Calu3 (cell line): ENCODE measurements around the gene RALGPS1. TPM values are rescaled to one million over a fixed set of nuclear protein-coding genes. Genes with fewer than 3 reads are reported as not detected.

Experiments
- BruUV-seq: library from RNA; stranded (reverse); fragments of 400-500 nt; replicated peaks from 2 replicates; lab custom pipeline; 2021; lab: Mats Ljungman, UMichigan
- CTCF ChIA-PET: fragments of 300-600 bp; sonication (Branson Sonifier 250); formaldehyde crosslinking; loops from one replicate; lab custom pipeline; 2022; ENCODE audit warnings: antibody characterized with exemption; lab: Charles Lee
- DNase-seq: peaks from one replicate; pipeline ENCODE4 v3.0.0; 2022
- H3K27ac Mint-ChIP-seq: one replicate; pipeline ENCODE4 v1.8.0; 2022; ENCODE audit warnings: mixed read lengths; ENCODE audit not compliant: unreplicated experiment
- H3K27me3 Mint-ChIP-seq: one replicate; pipeline ENCODE4 v1.8.0; 2022; ENCODE audit warnings: mixed read lengths; ENCODE audit not compliant: unreplicated experiment
- H3K36me3 Mint-ChIP-seq: one replicate; pipeline ENCODE4 v1.8.0; 2022; ENCODE audit warnings: mild to moderate bottlenecking, moderate library complexity, mixed read lengths; ENCODE audit not compliant: insufficient read depth, unreplicated experiment
- H3K4me1 Mint-ChIP-seq: one replicate; pipeline ENCODE4 v1.8.0; 2022; ENCODE audit warnings: mild to moderate bottlenecking, low read depth, mixed read lengths; ENCODE audit not compliant: unreplicated experiment
- H3K4me3 Mint-ChIP-seq: one replicate; pipeline ENCODE4 v1.8.0; 2022; ENCODE audit warnings: mild to moderate bottlenecking, low read depth, moderate library complexity, mixed read lengths; ENCODE audit not compliant: unreplicated experiment
- H3K9me3 Mint-ChIP-seq: one replicate; pipeline ENCODE4 v1.8.0; 2022; ENCODE audit warnings: low read depth, mixed read lengths; ENCODE audit not compliant: unreplicated experiment
- CTCF ChIP-seq: fragments of 200-600 bp; IDR thresholded peaks from one replicate; pipeline ENCODE4 v1.8.0; 2022; ENCODE audit warnings: antibody characterized with exemption; ENCODE audit not compliant: unreplicated experiment
- intact Hi-C: fragments of 100-400 bp; cut with micrococcal nuclease; formaldehyde crosslinking; loops from one replicate; pipeline ENCODE4 v1.10.0; 2022; ENCODE audit not compliant: unreplicated experiment
- total RNA-seq: library from RNA; stranded (reverse); gene quantifications from 2 replicates; pipeline ENCODE4 v1.2.3, GENCODE V29; 2022

Gene RALGPS1
- total RNA-seq, 1 experiment from 2014 or later: 8.3 TPM

- TF ChIP-seq CTCF: no peak
- Mint-ChIP-seq H3K27ac (no peak overlapping the region), H3K4me1 (no peaks in the 10 kb centered on the region), H3K36me3 (no peaks in the 10 kb centered on the region), H3K4me3 (no peak overlapping the region), H3K9me3 (no peaks in the 10 kb centered on the region), H3K27me3 (no peaks in the 10 kb centered on the region)
- intact Hi-C loops: no loop called here
- BruUV-seq: no TSS peak
- DNase-seq: peak; percentile 7
- CTCF ChIA-PET: no interaction called here
Observed at GRCh38 chr9:126893079-126893478, 21.5 kb upstream of the RALGPS1 start.

GRCh38 chr9:126894052-126894603 is 20.5 kb upstream of the RALGPS1 start:
- no peak overlapping the region for H3K27ac Mint-ChIP-seq
- no peaks in the 10 kb centered on the region for H3K4me1 Mint-ChIP-seq
- no peak overlapping the region for H3K4me3 Mint-ChIP-seq
- no peaks in the 10 kb centered on the region for H3K36me3 Mint-ChIP-seq
- BruUV-seq: no TSS peak
- CTCF ChIA-PET: no interaction called here
- no peaks in the 10 kb centered on the region for H3K27me3 Mint-ChIP-seq
- no peak for DNase-seq
- TF ChIP-seq CTCF: no peak
- H3K9me3 Mint-ChIP-seq: no peaks in the 10 kb centered on the region
- intact Hi-C loops: no loop called here

GRCh38 chr9:126902210-126902609 is 12.4 kb upstream of the RALGPS1 start:
- Mint-ChIP-seq H3K27ac (no peak overlapping the region), H3K27me3 (peaks cover 6% of the 10 kb centered on the region), H3K4me1 (no peaks in the 10 kb centered on the region), H3K9me3 (no peaks in the 10 kb centered on the region), H3K4me3 (no peak overlapping the region), H3K36me3 (no peaks in the 10 kb centered on the region)
- CTCF ChIA-PET: no interaction called here
- no peak for TF ChIP-seq CTCF
- intact Hi-C loops: no loop called here
- no peak for DNase-seq
- BruUV-seq: no TSS peak

GRCh38 chr9:126904586-126904985 is 10.0 kb upstream of the RALGPS1 start:
- intact Hi-C loops: no loop called here
- no peak for DNase-seq
- no peak for TF ChIP-seq CTCF
- Mint-ChIP-seq H3K4me1 (no peaks in the 10 kb centered on the region), H3K4me3 (no peak overlapping the region), H3K27me3 (peaks cover 13% of the 10 kb centered on the region), H3K27ac (no peak overlapping the region), H3K36me3 (no peaks in the 10 kb centered on the region), H3K9me3 (no peaks in the 10 kb centered on the region)
- CTCF ChIA-PET: no interaction called here
- no TSS peak for BruUV-seq
